GM12873 (cell line): ENCODE results near the gene PAN3.

Source experiments
- CTCF ChIP-seq: IDR thresholded peaks from 2 replicates; pipeline ENCODE4 v1.5.1; 2012; ENCODE audit warnings: low read depth, mild to moderate bottlenecking, moderate library complexity, low read length, control low read depth; ENCODE audit not compliant: insufficient read depth; ENCODE audit errors: missing control alignments

Gene PAN3

GRCh38 chr13:28199089-28199488, 60.7 kb downstream of the PAN3 start:
- TF ChIP-seq CTCF: no peak

- TF ChIP-seq CTCF: no peak
Measured at GRCh38 chr13:28204043-28204442, 65.7 kb downstream of the PAN3 start.

- TF ChIP-seq CTCF: no peak
Measured at GRCh38 chr13:28204690-28205443, 66.5 kb downstream of the PAN3 start.

GRCh38 chr13:28218679-28219078, 80.3 kb downstream of the PAN3 start:
- no peak for TF ChIP-seq CTCF

GRCh38 chr13:28219408-28220099, 81.2 kb downstream of the PAN3 start:
- no peak for TF ChIP-seq CTCF

GRCh38 chr13:28220166-28220565, 81.8 kb downstream of the PAN3 start:
- no peak for TF ChIP-seq CTCF

- TF ChIP-seq CTCF: no peak
Measured at GRCh38 chr13:28229522-28230411, 91.4 kb downstream of the PAN3 start.
